NT2/D1 (cell line): Measurements from ENCODE around the gene NLRP6.

ENCODE experiments used
- YY1 ChIP-seq: IDR thresholded peaks from 2 replicates; pipeline ENCODE4 v1.6.1; 2011; ENCODE audit not compliant: insufficient read length, insufficient read depth
- ZNF274 ChIP-seq: IDR thresholded peaks from 2 replicates; pipeline ENCODE4 v1.6.1; 2011; ENCODE audit warnings: mild to moderate bottlenecking, low read depth, low read length

DNA sequence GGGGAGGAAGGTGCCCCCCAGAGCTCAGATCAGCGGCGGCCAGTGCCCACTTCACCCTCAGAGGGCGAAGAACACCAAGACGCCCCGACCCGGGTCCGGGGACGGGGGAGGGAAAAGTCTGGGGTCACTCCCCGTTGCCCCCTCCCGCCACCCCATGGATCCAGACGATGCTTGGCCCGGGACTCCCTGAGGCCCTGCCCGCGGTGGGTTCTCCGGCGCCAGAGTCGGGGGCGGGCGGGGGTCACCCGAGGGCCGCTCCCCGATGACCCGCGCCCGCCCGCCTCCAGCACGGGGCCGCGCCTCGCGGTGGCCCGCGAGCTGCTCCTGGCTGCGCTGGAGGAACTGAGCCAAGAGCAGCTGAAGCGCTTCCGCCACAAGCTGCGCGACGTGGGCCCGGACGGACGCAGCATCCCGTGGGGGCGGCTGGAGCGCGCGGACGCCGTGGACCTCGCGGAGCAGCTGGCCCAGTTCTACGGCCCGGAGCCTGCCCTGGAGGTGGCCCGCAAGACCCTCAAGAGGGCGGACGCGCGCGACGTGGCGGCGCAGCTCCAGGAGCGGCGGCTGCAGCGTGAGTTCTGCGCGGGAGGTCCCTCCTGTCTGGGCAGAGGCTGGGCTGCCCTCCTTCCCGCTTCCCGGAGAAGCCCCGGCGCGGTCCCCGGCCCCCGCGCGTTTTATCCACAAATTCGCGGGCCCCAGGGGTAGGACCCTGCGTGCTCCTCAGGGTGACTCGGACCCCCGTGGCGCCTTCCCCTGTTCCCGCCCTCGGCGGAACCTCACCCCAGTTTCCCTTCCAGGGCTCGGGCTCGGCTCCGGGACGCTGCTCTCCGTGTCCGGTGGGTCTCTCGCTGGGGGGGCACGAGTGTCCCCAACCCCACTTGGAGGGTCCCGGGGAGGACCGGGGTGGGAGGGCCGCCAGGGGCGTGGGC, 1.1 kb downstream of the NLRP6 start:
- no peak for TF ChIP-seq YY1
- no peak for TF ChIP-seq ZNF274
